ENCODE results near the gene PRSS22. TPM values are rescaled to one million over a fixed set of nuclear protein-coding genes. Genes with fewer than 3 reads are reported as not detected.

The PRSS22 gene
- total and polyA plus RNA-seq, 9 donors = 0.10 to 7.2 (median 1.2) TPM; not detected in 3

- DNase-seq = peak in 4 of 5 donors; percentile 24 to 72 (median 47)
- intact Hi-C loops (cut with DNase I) = no loop called here
These were observed 24.0 kb upstream of the PRSS22 start for GRCh38 chr16:2881783-2882649.

DNA sequence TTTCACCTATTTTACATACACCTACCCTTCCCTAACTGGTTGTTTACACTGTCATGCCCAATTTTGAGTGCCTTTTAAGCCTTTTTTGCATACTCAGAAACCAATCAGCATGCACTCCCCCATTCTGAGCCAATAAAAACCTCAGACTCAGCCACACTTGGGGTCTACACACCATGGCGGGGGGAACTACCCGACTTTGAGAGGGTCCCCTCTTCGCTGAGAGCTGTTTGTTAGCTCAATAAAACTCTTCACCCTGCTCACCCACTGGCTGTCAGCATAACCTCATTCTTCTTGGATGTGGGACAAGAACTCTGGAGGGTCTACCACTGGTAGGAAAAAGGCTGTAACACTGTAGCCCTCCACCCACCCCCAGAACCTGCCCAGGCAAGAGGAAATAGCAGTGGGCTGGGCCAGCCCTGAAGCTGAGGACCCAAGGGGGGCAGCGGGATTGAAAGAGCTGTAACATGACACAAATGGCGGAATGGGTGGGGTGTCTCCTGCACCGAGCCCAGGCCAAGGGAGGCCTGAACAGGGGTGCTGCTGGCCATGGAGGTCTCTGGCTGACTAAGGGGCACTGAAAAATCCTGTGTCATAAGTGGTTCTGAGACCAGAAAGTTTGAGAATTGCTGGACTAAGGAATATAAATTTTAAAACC lies 22.0 kb upstream of the PRSS22 start:
- Histone ChIP-seq H3K4me1 (ENCODE audit: insufficient read depth) (peaks cover 4% of the 10 kb centered on the region), H3K9me3 (no peaks in the 10 kb centered on the region), H3K36me3 (no peaks in the 10 kb centered on the region), H3K27me3 (no peaks in the 10 kb centered on the region), H3K27ac (no peak overlapping the region), H3K4me3 (no peak overlapping the region)
- intact Hi-C loops (cut with DNase I) = loop anchor here in 2 of 4 donors (5.0 kb wide), 2 partner anchors 37 to 47 kb away; no protein-coding TSS in a partner anchor
- no peak for DNase-seq
- TF ChIP-seq EP300 (IDR thresholded peaks at IDR 0.05) = no peak
- TF ChIP-seq CTCF (IDR thresholded peaks at IDR 0.05) = no peak
- TF ChIP-seq POLR2A (IDR thresholded peaks at IDR 0.05) = no peak
- WGBS, 3 donors = 89 to 94% (median 92%) methylated on average over 6 of the region's 6 CpGs

More at GRCh38 chr16:2881783-2882649, 24.0 kb upstream of the PRSS22 start:
- WGBS, 3 donors = 4 to 8% (median 6%) methylated on average over 41 to 52 of the region's 52 CpGs
- Histone ChIP-seq H3K36me3 (no peaks in the 10 kb centered on the region), H3K4me1 (ENCODE audit: insufficient read depth) (peaks cover 4% of the 10 kb centered on the region), H3K27me3 (no peaks in the 10 kb centered on the region), H3K9me3 (no peaks in the 10 kb centered on the region), H3K4me3 (peak overlapping the region; percentile 91), H3K27ac (peak overlapping the region in 1 of 2 donors; percentile 90)
- TF ChIP-seq CTCF (IDR thresholded peaks at IDR 0.05) (no peak), EP300 (IDR thresholded peaks at IDR 0.05) (no peak), POLR2A (IDR thresholded peaks at IDR 0.05) (no peak)

DNA sequence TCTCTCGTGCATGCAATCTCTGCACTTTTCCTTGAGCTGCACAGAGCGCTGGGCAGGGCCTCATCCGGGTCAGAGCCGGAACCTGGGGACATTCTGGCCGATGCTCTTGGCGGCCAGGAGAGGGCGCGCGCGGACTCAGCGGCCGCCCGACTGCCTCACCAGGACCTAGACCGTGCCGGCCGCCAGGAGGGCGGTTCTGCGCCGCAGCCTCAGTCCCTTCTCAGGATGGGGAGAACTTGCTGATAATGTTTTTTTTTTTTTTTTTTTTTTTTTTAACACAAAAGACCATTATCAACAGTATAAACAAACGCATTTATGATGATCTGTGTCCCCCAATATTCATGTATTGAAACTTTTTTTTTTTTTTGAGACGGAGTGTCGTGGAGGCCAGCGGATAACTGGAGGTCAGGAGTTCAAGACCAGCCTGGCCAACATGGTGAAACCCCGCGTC lies 17.0 kb upstream of the PRSS22 start:
- Histone ChIP-seq H3K27ac (no peak overlapping the region), H3K36me3 (no peaks in the 10 kb centered on the region), H3K9me3 (no peaks in the 10 kb centered on the region), H3K4me1 (ENCODE audit: insufficient read depth) (peaks cover 2% of the 10 kb centered on the region), H3K4me3 (no peak overlapping the region), H3K27me3 (no peaks in the 10 kb centered on the region)
- TF ChIP-seq CTCF (IDR thresholded peaks at IDR 0.05) (peak; percentile 92 to 97 (median 95)), EP300 (IDR thresholded peaks at IDR 0.05) (no peak)
- intact Hi-C loops (cut with DNase I) = loop anchor here (2.0 to 5.0 kb wide), 4 partner anchors 37 to 52 kb away; partner anchors contain the start of gene FLYWCH1 (in 1 of the 4)
- WGBS, 3 donors = 3 to 8% (median 6%) methylated on average over 25 of the region's 25 CpGs
- peak; percentile 66 to 86 (median 80) for DNase-seq

DNA sequence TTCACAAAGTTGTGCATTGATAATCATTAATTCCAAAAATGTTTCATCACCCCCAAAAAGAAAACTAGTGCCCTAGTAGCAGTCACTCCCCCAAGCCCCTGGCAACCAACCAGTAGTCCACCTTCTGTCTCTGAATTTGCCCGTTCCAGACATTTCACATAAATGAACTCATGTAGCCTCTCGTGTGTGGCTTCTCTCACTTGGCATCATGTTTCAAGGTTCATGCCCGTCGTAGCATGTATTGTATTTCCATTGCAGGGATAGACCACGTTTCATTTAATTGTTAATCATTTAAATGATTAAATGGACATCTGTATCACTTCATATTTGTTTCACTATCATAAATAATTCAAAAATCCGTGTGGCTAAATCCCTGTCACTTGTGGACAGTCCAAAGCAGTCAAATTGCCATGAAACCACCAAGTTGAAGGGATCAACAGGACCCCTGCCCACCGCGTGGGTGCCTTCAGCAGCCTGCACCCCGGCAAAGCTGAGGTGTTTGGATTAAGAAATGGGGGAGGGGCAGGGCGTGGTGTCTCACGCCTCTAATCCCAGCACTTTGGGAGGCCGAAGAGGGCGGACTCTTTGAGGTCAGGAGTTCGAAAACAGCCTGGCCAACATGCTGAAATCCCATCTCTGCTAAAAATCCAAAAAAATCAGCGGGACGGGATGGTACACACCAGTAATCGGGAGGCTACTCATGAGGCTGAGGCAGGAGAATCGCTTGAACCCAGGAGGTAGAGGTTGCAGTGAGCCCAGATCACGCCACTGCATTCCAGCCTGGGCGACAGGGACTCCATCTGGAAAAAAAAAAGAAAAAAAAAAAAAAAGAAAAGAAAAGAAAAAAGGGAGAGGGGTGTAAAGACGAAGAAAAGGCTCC lies 16.3 kb upstream of the PRSS22 start:
- WGBS, 3 donors = 48 to 56% (median 55%) methylated on average over 21 of the region's 21 CpGs
- intact Hi-C loops (cut with DNase I) = loop anchor here in 3 of 4 donors (2.0 to 5.0 kb wide), 3 partner anchors 38 to 45 kb away; partner anchors contain the start of gene FLYWCH1 (in 1 of the 3)

More for the DNA sequence above, 16.3 kb upstream of the PRSS22 start:
- no peak for DNase-seq
- TF ChIP-seq CTCF (IDR thresholded peaks at IDR 0.05) = no peak
- TF ChIP-seq POLR2A (IDR thresholded peaks at IDR 0.05) = no peak
- Histone ChIP-seq H3K4me3 (no peak overlapping the region), H3K4me1 (ENCODE audit: insufficient read depth) (peaks cover 2% of the 10 kb centered on the region), H3K27ac (no peak overlapping the region), H3K27me3 (no peaks in the 10 kb centered on the region), H3K9me3 (no peaks in the 10 kb centered on the region), H3K36me3 (no peaks in the 10 kb centered on the region)
